H1 (cell line): ENCODE measurements around the gene RAD51B. TPM values are rescaled to one million over a fixed set of nuclear protein-coding genes. Genes with fewer than 3 reads are reported as not detected.

Experiments
- CTCF ChIA-PET: fragments of 300-600 bp; sonication (Branson Sonifier 250); formaldehyde crosslinking; loops from one replicate; lab custom pipeline; 2021; ENCODE audit not compliant: partially characterized antibody; lab: Charles Lee
- POLR2A ChIA-PET: fragments of 300-600 bp; sonication (Branson Sonifier 250); formaldehyde crosslinking; loops from one replicate; lab custom pipeline; 2021; ENCODE audit warnings: inconsistent platforms; ENCODE audit not compliant: partially characterized antibody; lab: Charles Lee
- DNase-seq, 2 experiments: peaks; one replicate each; pipeline versions ENCODE4 v3.0.0 to v3.0.0-alpha.2; 2010 to 2022; ENCODE audit warnings: low spot score in 2 of 2, low read depth in 1 of 2, mixed read lengths in 1 of 2
- FAIRE-seq: peaks from 2 replicates; lab custom pipeline; 2011; peaks lifted over from hg19 to GRCh38; lab: Jason Lieb, UNC
- H2AFZ ChIP-seq: 2 replicates; pipeline ENCODE4 v1.8.1; 2012; ENCODE audit warnings: low read length, inconsistent platforms
- H2AK5ac ChIP-seq: 2 replicates; pipeline ENCODE4 v1.6.1; 2013; ENCODE audit warnings: low read depth, low read length
- H2BK120ac ChIP-seq: replicated peaks from 2 replicates; pipeline ENCODE3; 2013; ENCODE audit warnings: low read depth, low read length, inconsistent platforms
- H2BK12ac ChIP-seq: 2 replicates; pipeline ENCODE4 v1.6.1; 2013; ENCODE audit warnings: low read depth, low read length
- H2BK15ac ChIP-seq: 2 replicates; pipeline ENCODE4 v1.6.1; 2013; ENCODE audit warnings: low read length
- H2BK20ac ChIP-seq: 2 replicates; pipeline ENCODE4 v1.6.1; 2013; ENCODE audit warnings: low read length
- H2BK5ac ChIP-seq: 2 replicates; pipeline ENCODE4 v1.6.1; 2013; ENCODE audit warnings: low read depth, low read length
- H3K14ac ChIP-seq: 2 replicates; pipeline ENCODE4 v1.6.1; 2013; ENCODE audit warnings: inconsistent platforms; ENCODE audit not compliant: insufficient read length
- H3K18ac ChIP-seq: 2 replicates; pipeline ENCODE4 v1.6.1; 2013; ENCODE audit warnings: low read length; ENCODE audit errors: extremely low read depth
- H3K23ac ChIP-seq: 2 replicates; pipeline ENCODE4 v1.6.1; 2013; ENCODE audit warnings: inconsistent platforms; ENCODE audit not compliant: insufficient read length
- H3K23me2 ChIP-seq: 2 replicates; pipeline ENCODE4 v1.6.1; 2013; ENCODE audit warnings: low read depth, low read length
- H3K27ac ChIP-seq: 2 replicates; pipeline ENCODE4 v1.6.1; 2011; ENCODE audit warnings: low read depth, low read length, inconsistent platforms
- H3K27me3 ChIP-seq, 4 experiments: replicated peaks in 1 of 4; 1 replicate in 1 of 4; 2 replicates in 3 of 4; pipeline versions ENCODE4 v1.6.1 to v1.8.1; 2011 to 2013; ENCODE audit warnings: low read length in 3 of 4, mild to moderate bottlenecking in 3 of 4, inconsistent platforms in 2 of 4, mixed read lengths in 2 of 4, moderate library complexity in 1 of 4; ENCODE audit not compliant: control insufficient read depth in 3 of 4, insufficient read depth in 3 of 4; ENCODE audit errors: extremely low read depth in 1 of 4
- H3K36me3 ChIP-seq, 4 experiments: 2 replicates each; pipeline versions ENCODE4 v1.6.1 to v1.8.1; 2011 to 2013; ENCODE audit warnings: mild to moderate bottlenecking in 4 of 4, low read length in 3 of 4, moderate library complexity in 2 of 4, control low read depth in 1 of 4, inconsistent platforms in 1 of 4; ENCODE audit not compliant: insufficient read depth in 4 of 4, control insufficient read depth in 2 of 4
- H3K4ac ChIP-seq: replicated peaks from 2 replicates; pipeline ENCODE3; 2013; ENCODE audit warnings: low read length, low read depth, mixed read lengths, inconsistent platforms; ENCODE audit not compliant: insufficient read length
- H3K4me1 ChIP-seq, 4 experiments: replicated peaks in 1 of 4; 1 replicate in 1 of 4; 2 replicates in 3 of 4; pipeline versions ENCODE4 v1.6.1 to v1.8.1; 2011 to 2013; ENCODE audit warnings: low read length in 3 of 4, inconsistent platforms in 2 of 4, mixed read lengths in 1 of 4; ENCODE audit not compliant: insufficient read depth in 4 of 4, control insufficient read depth in 3 of 4
- H3K4me2 ChIP-seq, 2 experiments: 2 replicates each; pipeline versions ENCODE4 v1.6.1 to v1.8.1; 2011 to 2013; ENCODE audit warnings: low read depth in 2 of 2, low read length in 2 of 2, control low read depth in 1 of 2, inconsistent platforms in 1 of 2, mild to moderate bottlenecking in 1 of 2; ENCODE audit not compliant: insufficient read depth in 1 of 2
- H3K4me3 ChIP-seq, 4 experiments: fragments of 200-600, 300-600 bp in 1 of 4; sonication (generic), shearing (Covaris generic), sonication (Bioruptor Twin) in 1 of 4; 2 replicates each; pipeline versions ENCODE4 v1.5.1 to v1.8.1; 2011 to 2016; ENCODE audit warnings: low read length in 4 of 4, low read depth in 3 of 4, control low read depth in 2 of 4, inconsistent platforms in 2 of 4, mild to moderate bottlenecking in 2 of 4, mixed read lengths in 1 of 4, moderate library complexity in 1 of 4; ENCODE audit not compliant: insufficient read depth in 2 of 4; ENCODE audit errors: extremely low read depth in 1 of 4
- H3K56ac ChIP-seq: replicated peaks from 2 replicates; pipeline ENCODE3; 2013; ENCODE audit warnings: low read depth, mild to moderate bottlenecking, mixed read lengths, low read length, inconsistent platforms; ENCODE audit not compliant: insufficient read length
- H3K79me1 ChIP-seq: 2 replicates; pipeline ENCODE4 v1.6.1; 2013; ENCODE audit warnings: low read depth, low read length, control low read depth
- H3K79me2 ChIP-seq, 2 experiments: 2 replicates each; pipeline versions ENCODE4 v1.6.1 to v1.8.1; 2012 to 2013; ENCODE audit warnings: low read length in 2 of 2, mild to moderate bottlenecking in 2 of 2, inconsistent platforms in 1 of 2; ENCODE audit not compliant: insufficient read depth in 2 of 2, control insufficient read depth in 1 of 2
- H3K9ac ChIP-seq, 4 experiments: replicated peaks in 1 of 4; 1 replicate in 1 of 4; 2 replicates in 3 of 4; pipeline versions ENCODE4 v1.6.1 to v1.8.1; 2011 to 2013; ENCODE audit warnings: low read depth in 3 of 4, low read length in 3 of 4, control low read depth in 2 of 4, mild to moderate bottlenecking in 2 of 4, moderate library complexity in 2 of 4, inconsistent platforms in 1 of 4; ENCODE audit errors: extremely low read depth in 1 of 4
- H3K9me3 ChIP-seq, 2 experiments: 2 replicates each; pipeline versions ENCODE4 v1.6.1 to v1.8.1; 2012 to 2013; ENCODE audit warnings: mild to moderate bottlenecking in 2 of 2, moderate library complexity in 2 of 2, control low read depth in 1 of 2, inconsistent platforms in 1 of 2, low read depth in 1 of 2, low read length in 1 of 2, mixed read lengths in 1 of 2; ENCODE audit not compliant: insufficient read depth in 2 of 2
- H4K20me1 ChIP-seq, 2 experiments: replicated peaks in 1 of 2; 2 replicates each; pipeline versions ENCODE3 to v1.8.1; 2011 to 2013; ENCODE audit warnings: inconsistent platforms in 2 of 2, low read length in 2 of 2, mild to moderate bottlenecking in 1 of 2; ENCODE audit not compliant: insufficient read depth in 2 of 2, control insufficient read depth in 1 of 2
- H4K5ac ChIP-seq: 2 replicates; pipeline ENCODE4 v1.6.1; 2013; ENCODE audit warnings: low read length, low read depth, mixed read lengths, inconsistent platforms; ENCODE audit not compliant: insufficient read length
- H4K8ac ChIP-seq: 2 replicates; pipeline ENCODE4 v1.8.0; 2013; ENCODE audit warnings: mild to moderate bottlenecking, moderate library complexity, low read length, inconsistent platforms; ENCODE audit not compliant: insufficient read depth; ENCODE audit errors: extremely low read depth
- H4K91ac ChIP-seq: replicated peaks from 2 replicates; pipeline ENCODE3; 2013; ENCODE audit warnings: low read length, mixed read lengths, inconsistent platforms; ENCODE audit not compliant: insufficient read length
- CHD2 ChIP-seq: IDR thresholded peaks from 2 replicates; pipeline ENCODE4 v1.6.1; 2012; ENCODE audit warnings: low read length, improper control_type of control experiment
- CTBP2 ChIP-seq: IDR thresholded peaks from 2 replicates; pipeline ENCODE4 v1.7.0; 2011; ENCODE audit warnings: borderline replicate concordance, mild to moderate bottlenecking, moderate library complexity, mixed read lengths, low read length; ENCODE audit not compliant: insufficient read depth, insufficient read length
- EGR1 ChIP-seq: IDR thresholded peaks from 2 replicates; pipeline ENCODE4 v1.6.1; 2011; ENCODE audit warnings: low read depth, low read length, borderline replicate concordance
- EP300 ChIP-seq, 2 experiments: IDR thresholded peaks; 1 replicate in 1 of 2; 2 replicates in 1 of 2; pipeline ENCODE4 v1.6.1; 2011 to 2012; ENCODE audit warnings: low read depth in 2 of 2, low read length in 2 of 2, mild to moderate bottlenecking in 2 of 2, borderline replicate concordance in 1 of 2, inconsistent platforms in 1 of 2, moderate library complexity in 1 of 2
- GABPA ChIP-seq: IDR thresholded peaks from 2 replicates; pipeline ENCODE4 v1.6.1; 2011; ENCODE audit warnings: mild to moderate bottlenecking, low read length, moderate library complexity, borderline replicate concordance; ENCODE audit not compliant: insufficient read depth
- POLR2A ChIP-seq, 2 experiments: IDR thresholded peaks; 1 replicate in 1 of 2; 2 replicates in 1 of 2; pipeline ENCODE4 v1.6.1; 2011; ENCODE audit warnings: low read depth in 2 of 2, low read length in 2 of 2, mild to moderate bottlenecking in 2 of 2; ENCODE audit errors: control extremely low read depth in 1 of 2
- TAF7 ChIP-seq: optimal IDR thresholded peaks from 2 replicates; pipeline ENCODE3; 2011; ENCODE audit warnings: low read depth, mild to moderate bottlenecking, inconsistent platforms, low read length, moderate library complexity, borderline replicate concordance
- WGBS, 2 experiments: shearing (Covaris generic) in 1 of 2; methylation state at CpG; one replicate each; pipeline versions ENCODE4 v1.1.6 to v1.1.7; 2013 to 2015; ENCODE audit warnings: low lambda C conversion rate in 2 of 2, mixed read lengths in 2 of 2, inconsistent platforms in 1 of 2, low coverage in 1 of 2, missing lambda C conversion rate in 1 of 2; ENCODE audit not compliant: insufficient replicate concordance in 2 of 2, insufficient coverage in 1 of 2, insufficient read length in 1 of 2; ENCODE audit errors: extremely low coverage in 1 of 2, missing lambda C conversion rate in 1 of 2; 5-methylcytosine and 5-hydroxymethylcytosine counted together
- polyA plus RNA-seq, 7 experiments: library from polyadenylated mRNA; depleted of rRNA in 3 of 7; stranded (reverse) in 5 of 7; unstranded in 2 of 7; fragments of >200 nt in 5 of 7; fragments of 200-250 nt in 2 of 7; gene quantifications; 1 replicate in 5 of 7; 2 replicates in 1 of 7; 4 replicates in 1 of 7; pipeline versions ENCODE4 v1.2.1 to v1.2.3, GENCODE V29; 2011 to 2013; ENCODE audit warnings: missing spikeins in 2 of 7, mixed read lengths in 2 of 7
- total RNA-seq: library from RNA; stranded (reverse); fragmentation: NEBNext Ultra II Directional; extraction: Animal tissue kit (Norgen Biotek cat#: 25700); gene quantifications from 2 replicates; pipeline ENCODE4 v1.2.1, GENCODE V29; 2021
- TF ChIP-seq, protein P1 (sequence below): IDR thresholded peaks from 2 replicates; pipeline ENCODE4 v1.6.1; 2011; ENCODE audit warnings: low read depth, mild to moderate bottlenecking, low read length; ENCODE audit not compliant: insufficient read depth
- TF ChIP-seq, protein P2 (sequence below), 3 experiments: IDR thresholded peaks; 1 replicate in 2 of 3; 2 replicates in 1 of 3; pipeline versions ENCODE4 v1.5.1 to v1.6.1; 2011; ENCODE audit warnings: low read length in 3 of 3, mild to moderate bottlenecking in 3 of 3, inconsistent platforms in 2 of 3, low read depth in 1 of 3, moderate library complexity in 1 of 3; ENCODE audit not compliant: insufficient read depth in 1 of 3; ENCODE audit errors: control extremely low read depth in 1 of 3

RAD51B gene
- total and polyA plus RNA-seq, 2 of the 8 experiments (the other 6 are each of a cell fraction or from before 2014, with no cell fraction given), result 3.9 to 14.9 TPM

DNA sequence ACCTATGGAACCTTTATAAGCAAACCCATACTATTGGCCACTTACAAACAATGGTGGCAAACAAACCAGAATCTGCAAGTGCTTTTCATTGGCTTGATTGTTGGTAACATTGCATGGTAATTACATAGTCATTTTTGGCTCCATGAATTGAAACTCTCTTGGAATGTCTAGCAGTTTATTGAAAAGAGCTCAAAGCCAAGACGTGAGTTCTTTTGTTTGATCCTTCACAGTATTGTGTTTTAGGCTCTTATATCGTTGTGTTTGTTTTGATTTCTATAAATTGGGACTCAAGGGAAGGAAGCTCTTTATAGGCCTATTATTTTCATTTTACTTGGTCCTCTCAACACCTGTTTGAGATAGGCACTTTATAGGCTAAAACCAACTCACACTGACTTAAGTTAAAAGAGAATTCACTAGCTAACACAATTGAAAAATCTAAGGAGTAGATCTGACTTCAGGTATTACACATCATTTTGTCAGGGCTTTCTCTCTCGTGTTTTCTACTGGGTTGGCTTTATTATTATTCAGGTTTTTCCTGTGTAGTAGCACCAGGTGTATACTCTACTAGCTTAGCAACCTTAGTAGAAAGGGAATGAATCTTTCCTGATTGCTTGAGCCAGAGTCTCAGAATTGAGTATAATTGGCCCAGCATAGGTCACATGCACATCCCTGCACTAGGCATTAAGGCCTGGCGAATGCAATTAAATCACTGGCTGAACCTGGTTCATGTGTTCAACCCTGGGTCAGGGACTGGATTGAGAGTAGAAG, 341.4 kb downstream of the RAD51B start:
- no peaks in the 10 kb centered on the region for H3K9me3 ChIP-seq
- CTCF ChIA-PET, result interaction anchor here (0.6 to 1.1 kb wide), 2 partner anchors 43 to 217 kb away, joined by 3 read pairs; no protein-coding TSS in a partner anchor
- DNase-seq (no peak), FAIRE-seq (no peak)
- no peak overlapping the region for H3K23ac ChIP-seq
- no peak overlapping the region for H3K27ac ChIP-seq
- 83% methylated on average over 4 of the region's 4 CpGs; no CpG with 5 or more reads in 1 of the 2 experiments for WGBS, 2 experiments
- H4K8ac ChIP-seq, result no peak overlapping the region
- H4K20me1 ChIP-seq, result no peaks in the 10 kb centered on the region
- H3K4me2 ChIP-seq, result no peak overlapping the region
- no peak overlapping the region for H2BK15ac ChIP-seq
- H3K14ac ChIP-seq, result no peak overlapping the region
- no peak overlapping the region for H2BK20ac ChIP-seq
- POLR2A ChIA-PET, result no interaction called here
- H2BK12ac ChIP-seq, result no peak overlapping the region
- no peak overlapping the region for H3K18ac ChIP-seq
- H3K56ac ChIP-seq, result no peak overlapping the region
- H2BK120ac ChIP-seq, result no peak overlapping the region
- H3K36me3 ChIP-seq, result no peaks in the 10 kb centered on the region
- no peaks in the 10 kb centered on the region for H3K23me2 ChIP-seq
- H3K4ac ChIP-seq, result no peak overlapping the region
- H3K27me3 ChIP-seq, result no peaks in the 10 kb centered on the region
- H4K91ac ChIP-seq, result no peak overlapping the region
- no peaks in the 10 kb centered on the region for H3K79me1 ChIP-seq
- no peaks in the 10 kb centered on the region for H3K79me2 ChIP-seq
- no peak overlapping the region for H4K5ac ChIP-seq
- no peak overlapping the region for H2AK5ac ChIP-seq
- no peaks in the 10 kb centered on the region for H3K4me1 ChIP-seq
- no peak overlapping the region for H3K9ac ChIP-seq
- no peak overlapping the region for H2AFZ ChIP-seq
- no peak overlapping the region for H2BK5ac ChIP-seq
- no peak overlapping the region for H3K4me3 ChIP-seq
- TF ChIP-seq CTBP2 (no peak), EGR1 (no peak), TAF7 (no peak), GABPA (no peak), POLR2A (IDR thresholded peaks at IDR 0.05; ENCODE audit: control extremely low read depth in 1 of 2, low read depth in 2 of 2, low read length in 2 of 2) (no peak), EP300 (IDR thresholded peaks at IDR 0.05; ENCODE audit: borderline replicate concordance in 1 of 2, low read depth in 2 of 2, low read length in 2 of 2) (no peak), CHD2 (no peak)
- TF ChIP-seq, protein P1, sequence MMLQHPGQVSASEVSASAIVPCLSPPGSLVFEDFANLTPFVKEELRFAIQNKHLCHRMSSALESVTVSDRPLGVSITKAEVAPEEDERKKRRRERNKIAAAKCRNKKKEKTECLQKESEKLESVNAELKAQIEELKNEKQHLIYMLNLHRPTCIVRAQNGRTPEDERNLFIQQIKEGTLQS, result no peak
- TF ChIP-seq, protein P2, sequence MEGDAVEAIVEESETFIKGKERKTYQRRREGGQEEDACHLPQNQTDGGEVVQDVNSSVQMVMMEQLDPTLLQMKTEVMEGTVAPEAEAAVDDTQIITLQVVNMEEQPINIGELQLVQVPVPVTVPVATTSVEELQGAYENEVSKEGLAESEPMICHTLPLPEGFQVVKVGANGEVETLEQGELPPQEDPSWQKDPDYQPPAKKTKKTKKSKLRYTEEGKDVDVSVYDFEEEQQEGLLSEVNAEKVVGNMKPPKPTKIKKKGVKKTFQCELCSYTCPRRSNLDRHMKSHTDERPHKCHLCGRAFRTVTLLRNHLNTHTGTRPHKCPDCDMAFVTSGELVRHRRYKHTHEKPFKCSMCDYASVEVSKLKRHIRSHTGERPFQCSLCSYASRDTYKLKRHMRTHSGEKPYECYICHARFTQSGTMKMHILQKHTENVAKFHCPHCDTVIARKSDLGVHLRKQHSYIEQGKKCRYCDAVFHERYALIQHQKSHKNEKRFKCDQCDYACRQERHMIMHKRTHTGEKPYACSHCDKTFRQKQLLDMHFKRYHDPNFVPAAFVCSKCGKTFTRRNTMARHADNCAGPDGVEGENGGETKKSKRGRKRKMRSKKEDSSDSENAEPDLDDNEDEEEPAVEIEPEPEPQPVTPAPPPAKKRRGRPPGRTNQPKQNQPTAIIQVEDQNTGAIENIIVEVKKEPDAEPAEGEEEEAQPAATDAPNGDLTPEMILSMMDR (IDR thresholded peaks at IDR 0.05; ENCODE audit: control extremely low read depth in 1 of 3, insufficient read depth in 1 of 3, low read depth in 1 of 3, low read length in 3 of 3), result no peak
